Measurements from ENCODE around the gene ARID1A.
"Not testable (repeated sequence)": the region's sequence is repeated elsewhere in the genome, so short reads cannot be mapped to it uniquely, and the experiment has no call there.

Gene ARID1A

DNA sequence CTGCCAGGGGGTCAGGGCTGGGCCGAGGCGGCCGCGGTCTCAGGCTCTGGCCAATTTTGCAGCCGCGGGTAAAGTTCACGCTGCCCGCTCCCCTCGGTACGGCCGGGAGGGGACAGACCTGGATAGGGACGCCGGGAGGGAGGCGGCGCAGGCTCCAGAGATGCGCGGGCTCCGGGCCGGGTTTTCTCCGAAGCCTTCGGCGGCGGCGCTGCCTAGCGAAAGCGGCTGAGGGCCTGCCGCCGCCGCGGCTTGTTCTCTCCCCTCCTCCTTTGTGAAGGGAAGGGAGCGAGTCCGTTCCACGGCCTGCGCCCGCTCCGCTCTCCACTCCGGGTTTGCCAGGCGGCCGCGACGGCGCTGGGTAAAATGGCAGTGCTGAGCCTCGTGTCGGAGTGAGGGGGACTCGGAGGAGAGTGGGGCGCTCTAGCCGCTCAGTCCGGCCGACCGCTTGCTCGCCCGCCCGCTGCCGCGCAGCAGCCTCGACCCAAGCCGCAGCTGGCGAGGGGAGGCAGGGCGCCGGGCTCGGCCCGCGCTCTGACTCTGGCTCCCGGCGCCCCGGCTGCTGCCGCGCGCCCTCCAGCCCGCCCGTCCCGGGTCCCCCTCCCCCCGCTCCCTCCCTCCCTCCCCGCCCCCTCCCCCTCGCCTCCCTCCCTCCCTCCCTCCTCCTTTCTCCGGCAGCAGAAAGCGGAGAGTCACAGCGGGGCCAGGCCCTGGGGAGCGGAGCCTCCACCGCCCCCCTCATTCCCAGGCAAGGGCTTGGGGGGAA lies at the start of gene ARID1A:
TSS of gene ARID1A (plus strand) at position 660 of the 763 bp plus-strand sequence. CDS start 389 bp downstream, outside the sequence.
- TF ChIP-seq, protein P1, sequence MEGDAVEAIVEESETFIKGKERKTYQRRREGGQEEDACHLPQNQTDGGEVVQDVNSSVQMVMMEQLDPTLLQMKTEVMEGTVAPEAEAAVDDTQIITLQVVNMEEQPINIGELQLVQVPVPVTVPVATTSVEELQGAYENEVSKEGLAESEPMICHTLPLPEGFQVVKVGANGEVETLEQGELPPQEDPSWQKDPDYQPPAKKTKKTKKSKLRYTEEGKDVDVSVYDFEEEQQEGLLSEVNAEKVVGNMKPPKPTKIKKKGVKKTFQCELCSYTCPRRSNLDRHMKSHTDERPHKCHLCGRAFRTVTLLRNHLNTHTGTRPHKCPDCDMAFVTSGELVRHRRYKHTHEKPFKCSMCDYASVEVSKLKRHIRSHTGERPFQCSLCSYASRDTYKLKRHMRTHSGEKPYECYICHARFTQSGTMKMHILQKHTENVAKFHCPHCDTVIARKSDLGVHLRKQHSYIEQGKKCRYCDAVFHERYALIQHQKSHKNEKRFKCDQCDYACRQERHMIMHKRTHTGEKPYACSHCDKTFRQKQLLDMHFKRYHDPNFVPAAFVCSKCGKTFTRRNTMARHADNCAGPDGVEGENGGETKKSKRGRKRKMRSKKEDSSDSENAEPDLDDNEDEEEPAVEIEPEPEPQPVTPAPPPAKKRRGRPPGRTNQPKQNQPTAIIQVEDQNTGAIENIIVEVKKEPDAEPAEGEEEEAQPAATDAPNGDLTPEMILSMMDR (conservative IDR thresholded peaks at IDR 0.05), result no peak
- H3K27ac ChIP-seq, result peak within 1 kb of the TSS; percentile 98

DNA sequence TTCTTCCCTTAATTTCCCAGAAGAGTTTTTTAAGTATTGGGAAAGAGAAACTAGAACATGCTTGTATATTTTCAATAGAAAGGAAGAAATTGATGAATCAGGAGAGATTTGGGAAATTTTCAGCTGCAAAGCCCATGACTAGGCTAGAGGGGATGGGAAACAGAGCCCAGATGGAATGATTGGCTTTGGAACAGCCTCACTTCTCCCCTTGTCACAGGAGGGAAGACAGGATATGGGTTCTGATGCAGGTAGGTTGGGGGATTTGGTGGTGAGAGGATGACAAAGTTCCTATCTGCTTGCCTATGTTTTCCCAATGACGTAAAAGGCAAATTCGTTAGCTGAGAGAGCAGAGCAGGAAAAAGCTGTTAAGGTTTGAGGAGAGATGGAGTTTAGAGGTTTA lies 31.0 kb upstream of the ARID1A start:
- H3K27ac ChIP-seq, result no peak overlapping the region
- TF ChIP-seq, protein P1 (conservative IDR thresholded peaks at IDR 0.05), result no peak

DNA sequence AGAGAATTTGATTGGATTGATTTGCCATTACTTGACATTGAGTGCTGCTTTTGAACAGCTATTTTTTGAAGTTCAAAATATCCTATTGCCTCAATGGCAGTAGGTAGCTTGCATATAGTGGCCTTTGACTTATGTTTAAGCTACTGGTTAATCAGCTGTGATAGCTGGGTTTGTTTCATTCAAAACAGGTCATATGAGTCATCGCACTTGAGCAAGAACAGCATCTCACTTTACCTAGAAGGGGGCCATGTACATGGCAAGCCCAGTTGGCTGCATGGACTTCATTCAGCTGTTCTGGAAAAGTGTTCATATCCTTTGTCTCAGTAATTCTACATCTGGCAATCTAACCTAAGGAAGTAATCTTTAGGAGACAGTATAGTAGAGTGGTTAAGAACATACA lies 29.0 kb upstream of the ARID1A start:
- no peak overlapping the region for H3K27ac ChIP-seq

DNA sequence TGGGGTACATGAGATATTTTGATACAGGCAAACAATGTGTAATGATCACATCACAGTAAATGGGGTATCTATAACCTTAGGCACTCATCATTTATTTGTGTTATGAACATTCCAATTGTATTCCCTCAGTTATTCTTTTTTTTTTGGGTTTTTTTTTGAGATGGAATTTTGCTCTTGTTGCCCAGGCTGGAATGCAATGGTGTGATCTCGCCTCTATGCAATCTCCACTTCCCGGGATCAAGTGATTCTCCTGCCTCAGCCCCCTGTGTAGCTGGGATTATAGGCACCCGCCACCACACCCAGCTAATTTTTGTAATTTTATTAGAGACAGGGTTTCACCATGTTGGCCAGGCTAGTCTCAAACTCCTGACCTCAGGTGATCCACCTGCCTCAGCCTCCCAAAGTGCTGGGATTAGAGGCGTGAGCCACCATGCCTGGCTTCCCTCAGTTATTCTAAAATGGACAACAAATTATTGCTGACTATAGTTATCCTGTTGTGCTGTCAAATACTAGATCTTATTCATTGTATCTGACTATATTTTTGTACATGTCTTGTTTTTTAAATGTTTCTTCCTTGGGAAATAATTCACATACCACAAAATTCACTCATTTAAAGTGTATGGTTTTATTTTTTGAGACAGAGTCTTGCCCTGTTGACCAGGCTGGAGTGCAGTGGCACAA lies 27.6 kb upstream of the ARID1A start:
- not testable (repeated sequence) for H3K27ac ChIP-seq

More for the DNA sequence above, 29.0 kb upstream of the ARID1A start:
- TF ChIP-seq, protein P1 (conservative IDR thresholded peaks at IDR 0.05), result no peak

DNA sequence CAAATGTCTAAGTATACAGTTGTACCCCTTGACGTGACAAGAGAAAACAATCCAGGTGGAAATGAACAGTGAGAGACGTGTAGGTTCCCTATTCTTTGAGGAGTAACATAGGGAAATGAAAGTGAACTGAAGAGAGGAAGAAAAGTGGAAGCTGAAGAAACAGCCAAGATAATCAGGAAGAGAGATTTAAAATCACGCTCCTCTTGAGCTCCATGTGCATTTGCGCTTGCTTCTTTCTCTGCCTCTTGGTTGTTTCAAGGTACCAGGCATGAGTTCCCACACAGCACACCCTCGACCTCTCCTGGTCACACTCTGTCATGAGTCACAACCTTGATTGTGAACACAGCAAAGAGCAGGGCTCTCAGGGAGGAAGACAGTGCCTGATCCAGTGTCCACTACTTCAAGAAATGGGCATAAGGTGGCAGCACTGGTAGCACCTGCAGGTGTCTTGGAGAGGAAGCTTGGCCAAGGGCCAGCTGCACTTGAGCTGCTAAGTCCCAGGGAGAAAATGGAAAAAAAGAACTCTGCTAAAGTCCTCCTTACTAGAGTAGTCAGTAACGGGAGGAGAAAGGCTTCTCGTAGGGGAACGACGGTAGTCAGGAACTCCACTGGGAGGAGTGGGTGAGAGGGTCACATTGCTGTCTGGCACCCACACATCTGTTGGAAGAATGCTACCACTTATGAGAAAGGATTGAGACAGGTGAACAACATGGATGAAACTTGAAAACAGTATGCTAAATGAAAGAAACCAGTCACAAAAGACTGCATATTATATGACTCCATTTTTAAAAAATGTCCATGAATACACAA lies 18.3 kb upstream of the ARID1A start:
- TF ChIP-seq, protein P1 (conservative IDR thresholded peaks at IDR 0.05), result peak; percentile 91
- peak overlapping the region; percentile 44 for H3K27ac ChIP-seq

DNA sequence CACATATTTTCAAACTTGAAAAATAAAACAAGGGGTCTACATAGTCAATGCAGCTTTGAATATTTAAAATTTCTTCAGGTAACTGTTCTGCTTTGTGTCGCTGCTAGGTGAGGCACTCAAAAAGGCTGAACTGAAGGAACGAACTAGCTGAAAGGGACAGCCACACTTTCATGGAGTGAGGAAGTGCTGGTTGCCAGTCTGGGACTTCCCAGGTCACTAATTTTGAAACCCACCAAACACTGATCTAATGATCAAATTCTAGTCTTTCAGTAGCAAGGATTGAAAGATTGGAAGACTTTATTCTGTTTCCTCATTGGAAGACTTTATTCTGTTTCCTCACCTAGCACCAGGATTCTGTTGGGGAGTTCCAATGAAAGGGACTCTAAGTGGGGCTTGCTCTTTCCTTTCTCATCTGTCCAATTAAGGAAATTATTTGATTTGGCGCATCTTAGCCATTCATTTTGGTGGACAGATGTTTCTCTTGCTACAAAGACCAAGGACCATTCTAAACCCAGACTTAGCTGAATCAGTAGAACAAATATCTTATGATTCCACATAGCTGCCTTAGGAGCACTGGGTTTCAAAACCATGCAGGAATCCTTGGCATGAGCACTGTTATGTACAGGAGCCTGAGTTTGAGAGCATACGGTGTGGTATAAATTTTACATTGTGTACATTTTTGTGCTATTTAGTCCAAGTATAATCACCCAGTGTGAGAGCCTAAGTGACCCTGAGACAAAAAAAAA lies 10.9 kb upstream of the ARID1A start:
- no peak overlapping the region for H3K27ac ChIP-seq
- TF ChIP-seq, protein P1 (conservative IDR thresholded peaks at IDR 0.05), result no peak

DNA sequence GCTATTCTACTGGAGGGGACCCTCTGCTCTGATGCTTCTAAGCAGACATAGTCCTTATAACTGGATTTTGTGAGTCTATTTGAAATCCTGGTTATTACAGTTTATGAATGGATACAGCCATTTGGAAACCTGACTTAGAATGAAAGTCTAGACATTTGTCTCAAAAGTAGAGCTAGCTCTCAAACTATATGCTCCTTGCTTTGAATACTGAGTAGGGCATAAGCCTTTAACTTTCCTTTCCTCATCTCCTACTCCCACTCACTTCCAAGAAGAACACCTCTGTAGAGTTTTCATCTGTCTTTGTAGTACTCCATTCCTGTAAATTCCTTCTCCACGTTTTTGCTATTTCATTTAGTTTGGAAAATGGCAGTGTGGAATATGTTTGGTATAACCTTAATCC lies 9.0 kb upstream of the ARID1A start:
- H3K27ac ChIP-seq, result no peak overlapping the region
- TF ChIP-seq, protein P1 (conservative IDR thresholded peaks at IDR 0.05), result no peak
